ENCODE data around the gene TSGA10IP.

The TSGA10IP gene

DNA sequence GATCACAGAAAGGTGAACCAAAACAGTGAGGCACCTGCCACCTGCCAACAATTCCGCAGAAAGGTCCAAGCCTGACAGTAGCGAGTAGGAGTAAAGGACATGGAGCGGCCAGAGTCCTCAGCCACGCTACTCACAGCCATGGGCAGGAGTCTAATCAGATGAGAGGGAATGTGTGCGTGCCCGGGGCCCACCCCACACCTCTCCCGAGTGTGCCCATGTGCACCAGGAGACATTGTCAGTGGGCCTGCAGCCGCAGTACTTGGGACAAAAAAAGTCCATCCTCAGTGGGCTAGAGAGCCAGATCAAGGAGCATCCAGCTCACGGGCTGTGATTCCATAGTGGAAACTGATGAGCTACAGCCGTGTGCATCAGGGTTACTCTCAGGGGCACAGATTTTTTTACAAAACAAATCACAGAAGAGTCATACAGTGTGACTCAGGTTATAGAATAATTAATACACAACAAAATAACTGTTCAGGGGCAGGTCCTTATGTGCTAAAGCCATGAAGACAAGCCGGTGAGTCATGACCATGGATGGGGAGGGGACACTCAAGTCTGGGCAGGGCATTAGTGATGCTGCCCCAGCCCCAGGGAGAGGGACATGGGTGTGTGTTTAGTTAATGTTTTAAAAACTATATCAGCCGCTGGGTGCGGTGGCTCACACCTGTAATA, 28.3 kb downstream of the TSGA10IP start:
- FAIRE-seq: no peak
- no peak for DNase-seq (ENCODE audit: low spot score)

DNA sequence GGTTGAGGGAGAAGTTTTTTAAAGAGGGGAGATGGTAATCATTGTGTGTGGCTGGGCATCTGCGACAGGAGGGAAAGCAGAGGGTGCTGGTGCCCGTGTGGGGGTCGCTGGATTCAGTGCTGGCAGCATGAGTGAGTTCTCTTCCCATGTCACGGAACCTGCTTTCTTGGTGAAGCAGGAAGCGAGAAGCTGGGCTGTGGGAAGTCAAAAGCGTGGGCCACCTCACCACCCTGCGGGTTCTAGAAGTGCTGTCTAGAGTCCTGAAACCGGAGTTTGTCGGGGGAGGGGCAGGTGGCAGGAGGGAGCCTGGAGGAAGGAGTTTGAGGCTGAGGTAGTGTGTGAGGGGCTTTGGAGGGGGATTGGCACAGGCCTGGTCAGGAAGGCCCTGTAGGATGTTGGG, 30.5 kb downstream of the TSGA10IP start:
- no peak for FAIRE-seq
- no peak for DNase-seq (ENCODE audit: low spot score)

GRCh38 chr11:65976216-65977176, 31.2 kb downstream of the TSGA10IP start:
- FAIRE-seq: no peak
- DNase-seq (ENCODE audit: low spot score): no peak

GRCh38 chr11:65977621-65978390, 32.5 kb downstream of the TSGA10IP start:
- FAIRE-seq: no peak
- DNase-seq (ENCODE audit: low spot score): no peak

DNA sequence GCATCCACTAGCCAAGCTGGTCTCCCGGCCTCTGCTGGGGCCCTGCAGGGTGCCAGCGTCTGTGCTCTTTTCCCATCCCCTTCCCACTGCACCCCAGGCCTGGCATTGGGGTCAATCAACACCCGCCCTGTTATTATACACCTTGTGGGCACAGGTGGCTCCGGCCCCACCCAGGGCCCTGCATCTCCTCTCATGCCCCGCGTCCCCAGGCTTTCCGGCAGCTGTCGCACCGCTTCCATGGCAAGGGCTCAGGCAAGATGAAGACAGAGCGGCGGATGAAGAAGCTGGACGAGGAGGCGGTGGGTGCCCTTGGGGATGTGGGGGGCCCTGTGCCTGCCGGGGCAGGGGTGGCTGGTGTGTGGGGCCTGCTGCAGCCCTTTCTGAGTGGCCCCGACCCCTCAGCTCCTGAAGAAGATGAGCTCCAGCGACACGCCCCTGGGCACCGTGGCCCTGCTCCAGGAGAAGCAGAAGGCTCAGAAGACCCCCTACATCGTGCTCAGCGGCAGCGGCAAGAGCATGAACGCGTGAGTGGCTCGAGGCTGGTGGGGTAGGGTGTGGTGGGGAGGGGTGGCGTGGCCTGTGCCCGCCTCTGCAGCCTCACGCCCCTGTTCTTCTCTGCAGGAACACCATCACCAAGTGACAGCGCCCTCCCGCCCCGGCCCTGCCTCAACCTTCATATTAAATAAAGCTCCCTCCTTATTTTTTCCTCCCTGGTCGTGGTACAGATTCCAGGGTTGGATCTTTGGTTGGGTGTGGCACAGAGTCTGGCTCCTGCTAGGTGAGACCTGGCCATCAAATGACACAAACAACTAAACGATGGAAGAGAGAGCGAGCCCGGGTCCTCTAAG, 33.3 kb downstream of the TSGA10IP start:
- no peak for DNase-seq (ENCODE audit: low spot score)
- FAIRE-seq: no peak

DNA sequence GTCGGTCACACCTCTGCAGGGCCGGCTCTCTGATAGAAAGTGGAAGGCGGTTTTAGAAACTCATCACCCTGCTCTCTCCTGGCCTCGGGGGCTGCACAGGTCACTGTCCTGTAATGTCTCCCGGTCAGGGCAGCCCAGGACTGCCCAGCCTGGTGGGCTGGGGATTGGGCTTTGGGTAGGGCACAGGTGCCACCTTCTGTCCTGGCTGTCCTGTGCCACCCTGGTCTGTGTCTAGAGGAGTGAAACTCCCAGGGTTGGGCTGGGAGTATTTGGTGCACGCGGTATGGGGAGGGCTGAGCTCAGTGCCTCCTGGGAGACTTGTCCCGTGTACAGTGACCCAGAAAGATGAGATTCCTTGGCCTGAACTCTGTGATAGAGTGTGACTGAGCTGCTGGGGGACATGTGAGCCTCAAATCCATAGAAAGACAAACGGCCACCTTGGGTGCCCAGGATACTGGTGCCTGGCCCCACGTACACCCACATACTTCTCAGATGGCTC, 34.0 kb downstream of the TSGA10IP start:
- no peak for FAIRE-seq

GRCh38 chr11:65981101-65981740, 35.9 kb downstream of the TSGA10IP start:
- DNase-seq (ENCODE audit: low spot score) (no peak), FAIRE-seq (no peak)

More for the DNA sequence above, 34.0 kb downstream of the TSGA10IP start:
- DNase-seq (ENCODE audit: low spot score): no peak

- FAIRE-seq (no peak), DNase-seq (ENCODE audit: low spot score) (no peak)
These were observed 36.9 kb downstream of the TSGA10IP start for GRCh38 chr11:65981972-65982823.

- no peak for DNase-seq (ENCODE audit: low spot score)
- FAIRE-seq: no peak
These were observed 37.7 kb downstream of the TSGA10IP start for GRCh38 chr11:65982824-65983588.

DNA sequence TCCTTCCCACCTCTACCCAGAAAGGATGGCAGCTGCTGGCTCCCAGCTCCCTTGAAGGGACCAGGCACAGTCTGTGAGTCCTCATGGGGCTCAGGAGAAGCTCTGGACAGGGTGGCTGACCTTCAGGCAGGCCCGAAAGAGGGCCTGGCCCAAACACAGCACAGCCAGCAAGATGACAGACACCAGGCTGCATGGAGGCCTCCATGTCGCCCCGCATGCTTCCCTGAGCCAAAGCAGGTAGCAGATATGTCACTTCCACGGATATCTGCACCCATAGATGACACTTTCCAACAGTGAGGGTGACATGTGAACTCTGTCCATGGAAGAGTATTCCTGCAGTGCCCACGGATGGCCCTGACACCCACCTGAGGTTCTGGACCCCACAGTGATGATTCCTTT, 38.3 kb downstream of the TSGA10IP start:
- FAIRE-seq (no peak), DNase-seq (ENCODE audit: low spot score) (no peak)

- FAIRE-seq: no peak
- DNase-seq (ENCODE audit: low spot score): no peak
These were observed 42.1 kb downstream of the TSGA10IP start for GRCh38 chr11:65987336-65987735.

DNA sequence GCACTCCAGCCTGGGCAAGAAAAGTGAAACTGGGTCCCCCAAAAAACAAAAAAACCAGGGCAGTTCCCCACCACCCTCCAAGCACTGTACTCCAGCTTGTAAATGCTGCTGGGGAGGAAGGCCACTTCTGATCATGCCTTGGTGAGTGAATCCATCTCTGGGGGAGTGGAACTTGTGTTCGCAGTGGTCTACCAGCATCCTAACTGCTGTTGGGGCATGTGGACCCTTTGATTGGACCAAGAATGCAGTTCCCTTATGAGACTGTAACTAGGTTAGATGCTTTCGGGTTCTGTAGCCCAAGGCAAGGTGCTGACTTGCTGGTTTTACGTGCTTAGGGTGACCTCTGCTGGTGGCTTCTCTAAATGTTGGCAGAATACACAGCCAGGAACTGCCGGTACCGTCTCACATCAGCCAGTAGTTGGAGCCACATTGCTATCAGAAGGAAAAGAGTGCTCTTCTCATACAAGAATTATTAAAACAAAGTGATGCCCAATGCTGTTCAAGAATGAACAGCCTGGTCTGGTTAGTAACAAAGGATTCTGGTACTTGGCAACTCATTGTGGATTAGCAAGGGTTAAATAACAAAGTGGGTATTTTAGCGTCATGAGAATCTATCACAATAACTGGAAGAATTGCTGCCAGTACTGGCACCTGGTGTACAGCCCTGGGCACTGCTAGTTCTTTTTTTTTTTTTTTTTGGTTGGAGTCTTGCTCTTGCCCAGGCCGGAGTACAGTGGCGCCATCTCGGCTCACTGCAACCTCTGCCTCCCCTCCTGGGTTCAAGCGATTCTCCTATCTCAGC, 43.7 kb downstream of the TSGA10IP start:
- DNase-seq (ENCODE audit: low spot score): peak; percentile 85
- FAIRE-seq: peak; percentile 93

- DNase-seq (ENCODE audit: low spot score) (no peak), FAIRE-seq (no peak)
These were observed 46.8 kb downstream of the TSGA10IP start for GRCh38 chr11:65992056-65992455.

- FAIRE-seq: no peak
- no peak for DNase-seq (ENCODE audit: low spot score)
These were observed 52.0 kb downstream of the TSGA10IP start for GRCh38 chr11:65997286-65997685.

GRCh38 chr11:66001942-66002647, 56.8 kb downstream of the TSGA10IP start, which contains the start of the genes BANF1 and EIF1AD:
BANF1 (plus strand) TSS chr11:66002503; CDS start chr11:66003251, 748 bp downstream.
EIF1AD (minus strand) TSS chr11:66002157; CDS start chr11:66000389, 1,768 bp downstream.
- FAIRE-seq: no peak
- peak; percentile 92 for DNase-seq (ENCODE audit: low spot score)

GRCh38 chr11:66002648-66003225, 57.5 kb downstream of the TSGA10IP start:
- FAIRE-seq (no peak), DNase-seq (ENCODE audit: low spot score) (peak; percentile 74)
